K562 (cell line): ENCODE results near the gene OST4. TPM values are rescaled to one million over a fixed set of nuclear protein-coding genes. Genes with fewer than 3 reads are reported as not detected.

Experiments
- ATAC-seq: fragments of 200-7000 bp; cut with Tn5 transposase; 3 replicates; pipeline ENCODE4 v1.9.1; 2020; ENCODE audit warnings: moderate library complexity
- BruUV-seq: library from RNA; stranded (reverse); fragments of 400-500 nt; replicated peaks from 2 replicates; lab custom pipeline; 2021; lab: Mats Ljungman, UMichigan
- CTCF ChIA-PET: fragments of 300-600 bp; formaldehyde crosslinking; extraction: SDS; loops from one replicate; lab custom pipeline; 2021; ENCODE audit warnings: low intra/inter-chr PET ratio; lab: Yijun Ruan, JAX
- POLR2A ChIA-PET: fragments of 300-600, 350-650 bp; sonication (Branson Sonifier 250); formaldehyde crosslinking; extraction: SDS; loops from one replicate; lab custom pipeline; 2021; ENCODE audit warnings: antibody characterized with exemption, inconsistent platforms; lab: Yijun Ruan, JAX
- DNase-seq, 4 experiments: peaks; one replicate each; pipeline versions ENCODE4 v3.0.0 to v3.0.0-alpha.2; 2011 to 2018; ENCODE audit warnings: low spot score in 3 of 4, mixed read lengths in 3 of 4; ENCODE audit errors: extremely low read depth in 1 of 4
- FAIRE-seq: peaks from 2 replicates; lab custom pipeline; 2011; peaks lifted over from hg19 to GRCh38; lab: Jason Lieb, UNC
- H2AFZ ChIP-seq: 2 replicates; pipeline ENCODE4 v1.6.0; 2011; ENCODE audit warnings: low read depth, low read length, control low read depth, inconsistent platforms
- H3K27ac ChIP-seq: fragments of 200-600 bp; 3 replicates; pipeline ENCODE4 v1.8.0; 2011; ENCODE audit warnings: low read depth, mild to moderate bottlenecking, control low read depth, inconsistent platforms, low read length, moderate library complexity, mixed read lengths; ENCODE audit errors: extremely low read depth
- H3K27me3 ChIP-seq, 2 experiments: fragments of 300-600 bp in 1 of 2; 2 replicates in 1 of 2; 3 replicates in 1 of 2; pipeline versions ENCODE4 v1.6.0 to v1.8.0; 2011; ENCODE audit warnings: inconsistent platforms in 2 of 2, low read length in 2 of 2, mild to moderate bottlenecking in 1 of 2, mixed read lengths in 1 of 2, moderate library complexity in 1 of 2; ENCODE audit not compliant: control insufficient read depth in 2 of 2, insufficient read depth in 2 of 2
- H3K36me3 ChIP-seq: fragments of 300-600 bp; 3 replicates; pipeline ENCODE4 v1.8.0; 2011; ENCODE audit warnings: mild to moderate bottlenecking, low read length, inconsistent platforms; ENCODE audit not compliant: control insufficient read depth, insufficient read depth
- H3K4me1 ChIP-seq, 2 experiments: fragments of 200-600 bp in 1 of 2; replicated peaks in 1 of 2; 2 replicates in 1 of 2; 3 replicates in 1 of 2; pipeline versions ENCODE4 v1.5.1 to v1.8.0; 2011; ENCODE audit warnings: inconsistent platforms in 2 of 2, low read length in 2 of 2, mild to moderate bottlenecking in 1 of 2, mixed read lengths in 1 of 2, moderate library complexity in 1 of 2; ENCODE audit not compliant: control insufficient read depth in 2 of 2, insufficient read depth in 2 of 2
- H3K4me2 ChIP-seq: 2 replicates; pipeline ENCODE4 v1.6.1; 2011; ENCODE audit warnings: low read length, control low read depth, inconsistent platforms, mixed read lengths; ENCODE audit not compliant: insufficient read depth
- H3K4me3 ChIP-seq: fragments of 200-600 bp; sonication (generic), shearing (Covaris generic); 2 replicates; pipeline ENCODE4 v1.5.1; 2016; ENCODE audit warnings: control low read depth, inconsistent platforms
- H3K79me2 ChIP-seq: fragments of 200-600 bp; 3 replicates; pipeline ENCODE4 v1.8.0; 2011; ENCODE audit warnings: low read length, inconsistent platforms; ENCODE audit not compliant: control insufficient read depth, insufficient read depth
- H3K9ac ChIP-seq, 2 experiments: 2 replicates each; pipeline versions ENCODE4 v1.6.0 to v1.6.1; 2011; ENCODE audit warnings: low read depth in 2 of 2, low read length in 2 of 2, control low read depth in 1 of 2, inconsistent platforms in 1 of 2, mild to moderate bottlenecking in 1 of 2, mixed read lengths in 1 of 2; ENCODE audit not compliant: insufficient read depth in 1 of 2
- H3K9me1 ChIP-seq: one replicate; pipeline ENCODE4 v1.6.0; 2011; ENCODE audit warnings: inconsistent platforms, mild to moderate bottlenecking, low read length, moderate library complexity; ENCODE audit not compliant: control insufficient read depth, insufficient read depth
- H3K9me3 ChIP-seq: replicated peaks from 2 replicates; pipeline ENCODE4 v1.5.1; 2011; ENCODE audit warnings: low read depth, low read length, inconsistent platforms; ENCODE audit not compliant: control insufficient read depth, insufficient read depth
- H4K20me1 ChIP-seq: replicated peaks from 2 replicates; pipeline ENCODE4 v1.6.1; 2011; ENCODE audit warnings: low read length, inconsistent platforms, mixed read lengths; ENCODE audit not compliant: control insufficient read depth, insufficient read depth
- ATF2 ChIP-seq: sonication (generic); formaldehyde crosslinking; IDR thresholded peaks from 2 replicates; pipeline ENCODE4 v1.8.1; 2022; ENCODE audit warnings: missing genetic modification reagents
- CBX2 ChIP-seq: fragments of 200-600 bp; sonication (generic); IDR thresholded peaks from one replicate; pipeline ENCODE4 v1.6.1; 2012; ENCODE audit warnings: mild to moderate bottlenecking, low read length, inconsistent platforms; ENCODE audit not compliant: insufficient read depth, poor library complexity, severe bottlenecking
- CBX3 ChIP-seq, 2 experiments: IDR thresholded peaks; 1 replicate in 1 of 2; 2 replicates in 1 of 2; pipeline ENCODE4 v1.6.1; 2012; ENCODE audit warnings: inconsistent platforms in 2 of 2, low read length in 2 of 2, borderline replicate concordance in 1 of 2, control low read depth in 1 of 2
- E2F6 ChIP-seq, 2 experiments: IDR thresholded peaks; 2 replicates each; pipeline ENCODE4 v1.6.1; 2011; ENCODE audit warnings: borderline replicate concordance in 1 of 2, control low read depth in 1 of 2, low read depth in 1 of 2, low read length in 1 of 2, mild to moderate bottlenecking in 1 of 2, mixed read lengths in 1 of 2, moderate library complexity in 1 of 2; ENCODE audit not compliant: insufficient read depth in 1 of 2, insufficient read length in 1 of 2, poor library complexity in 1 of 2, severe bottlenecking in 1 of 2; ENCODE audit errors: extremely low read depth in 1 of 2
- ELK3 ChIP-seq: fragments of 450-650 bp; formaldehyde crosslinking; IDR thresholded peaks from 2 replicates; pipeline ENCODE4 v1.4.0; 2020; ENCODE audit warnings: mild to moderate bottlenecking
- MCM3 ChIP-seq: fragments of 450-650 bp; IDR thresholded peaks from 2 replicates; pipeline ENCODE4 v1.6.1; 2016
- RAD51 ChIP-seq: fragments of 450-650 bp; IDR thresholded peaks from 2 replicates; pipeline ENCODE4 v1.7.1; 2016; ENCODE audit warnings: low read depth, mild to moderate bottlenecking, borderline replicate concordance
- RBM39 ChIP-seq: fragments of 200-400 bp; formaldehyde crosslinking; optimal IDR thresholded peaks from 2 replicates; pipeline ENCODE3; 2018; ENCODE audit warnings: low read depth, low read length
- SRSF9 ChIP-seq: fragments of 200-400 bp; formaldehyde crosslinking; IDR thresholded peaks from 2 replicates; pipeline ENCODE4 v1.6.1; 2017; ENCODE audit warnings: low read depth, low read length, borderline replicate concordance
- TEAD2 ChIP-seq: fragments of 450-650 bp; IDR thresholded peaks from 2 replicates; pipeline ENCODE4 v1.6.1; 2016; ENCODE audit warnings: missing genetic modification characterization, control low read depth, missing compliant biosample characterization
- XRCC5 ChIP-seq: fragments of 200-400 bp; formaldehyde crosslinking; IDR thresholded peaks from 2 replicates; pipeline ENCODE4 v1.6.1; 2017; ENCODE audit warnings: low read depth, mild to moderate bottlenecking, low read length
- YY1 ChIP-seq, 3 experiments: IDR thresholded peaks; 2 replicates each; pipeline ENCODE4 v1.6.1; 2011; ENCODE audit warnings: low read length in 2 of 3, mild to moderate bottlenecking in 2 of 3, moderate library complexity in 2 of 3, borderline replicate concordance in 1 of 3, control low read depth in 1 of 3, low read depth in 1 of 3; ENCODE audit not compliant: insufficient read depth in 3 of 3, insufficient replicate concordance in 2 of 3, control insufficient read depth in 1 of 3, insufficient read length in 1 of 3; ENCODE audit errors: extremely low read depth in 1 of 3
- ZBTB17 ChIP-seq: fragments of 450-650 bp; formaldehyde crosslinking; IDR thresholded peaks from 2 replicates; pipeline ENCODE4 v1.4.0; 2020; ENCODE audit warnings: mild to moderate bottlenecking
- WGBS: fragments of 100-300 bp; shearing (Covaris generic); methylation state at CpG from one replicate; pipeline ENCODE4 v1.1.6; 2016; ENCODE audit warnings: low coverage, mixed read lengths; ENCODE audit not compliant: insufficient coverage; ENCODE audit errors: missing lambda C conversion rate; 5-methylcytosine and 5-hydroxymethylcytosine counted together
- in situ Hi-C: fragments of 300-500 bp; cut with MboI; formaldehyde crosslinking; loops from 4 replicates; pipeline ENCODE4 v1.15.0; 2018; ENCODE audit warnings: inconsistent platforms, mixed read lengths
- intact Hi-C: fragments of 100-400 bp; cut with micrococcal nuclease; formaldehyde crosslinking; loops from 2 replicates; pipeline ENCODE4 v1.14.2; 2022
- polyA plus RNA-seq, 8 experiments: library from polyadenylated mRNA; depleted of rRNA in 4 of 8; stranded (reverse) in 5 of 8; unstranded in 3 of 8; fragments of >200 nt; fragmentation: Nextera tagmentation in 2 of 8; fragmentation: Illumina TruSeq in 1 of 8; extraction: Ambion mirVana in 2 of 8; extraction: Trizol in 1 of 8; gene quantifications; 2 replicates each; pipeline versions ENCODE4 v1.2.1 to v1.2.3, GENCODE V29; 2011 to 2014; ENCODE audit warnings: inconsistent platforms in 1 of 8, missing spikeins in 1 of 8
- total RNA-seq, 7 experiments: library from RNA; depleted of rRNA in 6 of 7; stranded (reverse); fragments of >200 nt in 6 of 7; fragmentation: Illumina TruSeq in 2 of 7; extraction: Trizol in 2 of 7; gene quantifications; 2 replicates each; pipeline versions ENCODE4 v1.2.1 to v1.2.3, GENCODE V29; 2011 to 2021; ENCODE audit warnings: low replicate concordance in 1 of 7

Gene OST4
- total and polyA plus RNA-seq, 9 of the 15 experiments (the other 6 are each of a cell fraction or from before 2014, with no cell fraction given) = 186 to 1,155 (median 355) TPM

GRCh38 chr2:27108221-27108620, 36.8 kb upstream of the OST4 start (continued):
- TF ChIP-seq CBX2 = no peak
- no peak for TF ChIP-seq RAD51
- no peak for TF ChIP-seq XRCC5
- no peak for TF ChIP-seq YY1 (IDR thresholded peaks at IDR 0.05; ENCODE audit: borderline replicate concordance in 1 of 3, control insufficient read depth in 1 of 3, extremely low read depth in 1 of 3, insufficient read depth in 3 of 3, insufficient read length in 1 of 3, insufficient replicate concordance in 2 of 3, low read depth in 1 of 3, low read length in 2 of 3)

GRCh38 chr2:27105981-27106380, 34.5 kb upstream of the OST4 start:
- Histone ChIP-seq H3K27ac (no peak overlapping the region), H3K4me1 (peaks cover 0 to 7% of the 10 kb centered on the region in 2 experiments; a peak in 2 of 5 replicates), H4K20me1 (no peaks in the 10 kb centered on the region), H3K36me3 (no peaks in the 10 kb centered on the region), H3K9me3 (no peaks in the 10 kb centered on the region), H3K4me3 (no peak overlapping the region), H3K9me1 (no peaks in the 10 kb centered on the region), H3K9ac (no peak overlapping the region), H3K4me2 (no peak overlapping the region), H3K79me2 (no peaks in the 10 kb centered on the region), H2AFZ (no peak overlapping the region), H3K27me3 (no peaks in the 10 kb centered on the region)
- no TSS peak for BruUV-seq
- 9% methylated on average over 3 of the region's 3 CpGs for WGBS
- in situ Hi-C loops (no loop called here), intact Hi-C loops (no loop called here)
- ATAC-seq = no peak
- ChIA-PET POLR2A (interaction anchor here (0.6 to 1.3 kb wide), 4 partner anchors 10 to 127 kb away, joined by 3 to 4 read pairs (median 4); partner anchors contain the start of gene ABHD1), CTCF (no interaction called here)
- DNase-seq = no peak
- FAIRE-seq = no peak
- TF ChIP-seq MCM3 = no peak
- no peak for TF ChIP-seq SRSF9
- no peak for TF ChIP-seq TEAD2 (tag)
- TF ChIP-seq ZBTB17 (CRISPR knock-in tag) = no peak
- no peak for TF ChIP-seq ELK3
- no peak for TF ChIP-seq CBX3 (IDR thresholded peaks at IDR 0.05; ENCODE audit: borderline replicate concordance in 1 of 2, low read length in 2 of 2)
- no peak for TF ChIP-seq E2F6 (IDR thresholded peaks at IDR 0.05; ENCODE audit: borderline replicate concordance in 1 of 2, extremely low read depth in 1 of 2, insufficient read depth in 1 of 2, insufficient read length in 1 of 2, low read depth in 1 of 2, low read length in 1 of 2, poor library complexity in 1 of 2, severe bottlenecking in 1 of 2)
- TF ChIP-seq ATF2 (CRISPR knock-in tag) = no peak
- no peak for TF ChIP-seq RBM39
